ENCODE measurements around the gene SKAP1.
"Not testable (repeated sequence)": the region's sequence is repeated elsewhere in the genome, so short reads cannot be mapped to it uniquely, and the experiment has no call there.

The SKAP1 gene

DNA sequence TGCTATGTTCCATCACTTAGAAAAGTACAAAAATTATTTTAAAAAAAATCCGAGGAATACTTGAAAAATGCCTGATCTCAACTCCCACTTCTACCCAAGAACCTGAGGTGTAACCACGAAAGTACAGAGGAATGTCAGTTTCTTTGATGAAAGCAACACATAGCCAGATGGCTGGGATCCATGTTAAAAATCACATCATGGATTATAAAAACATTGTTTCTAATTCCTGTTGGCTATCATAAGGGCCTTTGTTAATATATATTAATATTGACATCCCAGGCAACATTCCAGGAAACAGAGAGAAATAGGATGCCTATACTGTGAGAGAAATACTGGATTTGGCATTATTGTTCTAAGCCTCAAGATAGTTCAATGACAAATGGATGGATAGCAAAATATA is 115.3 kb downstream of the SKAP1 start:
- no peak for DNase-seq

DNA sequence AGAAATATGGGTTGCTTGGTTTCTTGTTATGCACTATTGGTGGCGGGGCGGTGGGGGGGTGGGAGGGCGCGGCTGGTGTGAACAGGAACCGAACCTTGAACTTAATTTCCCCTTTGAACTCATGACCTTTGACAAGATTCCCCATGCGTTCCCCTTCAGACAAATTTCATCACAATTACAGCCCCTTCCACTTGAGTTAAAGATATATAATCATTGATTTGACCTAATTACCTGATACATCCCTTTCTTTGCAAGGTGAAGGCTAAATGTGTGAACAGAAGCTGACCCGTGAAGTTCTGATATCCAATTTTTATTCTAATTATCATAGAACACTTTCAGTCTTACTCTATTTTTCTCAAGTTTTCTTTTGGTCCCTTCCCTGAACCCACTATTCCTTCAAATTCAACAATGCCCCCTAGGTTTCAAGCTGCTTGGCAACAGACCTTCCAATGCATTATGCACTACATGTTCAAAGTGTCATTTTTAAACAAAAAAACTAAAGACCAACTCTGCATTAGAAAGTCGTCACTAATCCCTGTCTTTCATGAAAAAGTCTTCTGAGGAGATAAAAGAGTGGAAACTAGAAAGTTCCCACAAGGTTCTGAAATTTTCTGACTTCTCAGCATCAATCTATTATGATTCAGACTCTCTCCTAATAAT is 116.8 kb downstream of the SKAP1 start:
- no peak for DNase-seq

DNA sequence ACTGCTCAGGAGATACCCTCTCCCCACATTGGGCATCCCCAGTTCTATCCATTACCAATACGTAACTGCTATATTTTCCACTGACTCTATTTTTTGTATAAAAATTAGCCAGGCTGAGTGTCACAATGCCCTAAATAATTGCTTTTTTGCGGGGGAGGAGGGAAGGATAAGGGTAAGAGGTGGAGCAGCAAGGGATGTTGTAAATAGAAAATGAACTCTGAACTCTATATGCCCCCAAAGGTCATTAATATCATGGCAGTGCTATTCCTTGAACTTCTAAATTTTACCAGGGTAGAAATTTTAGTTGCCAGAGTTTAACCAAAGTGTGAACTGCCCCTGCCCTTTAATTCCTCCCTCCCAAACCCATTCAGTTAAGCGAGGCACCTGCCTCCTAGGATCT is 118.7 kb downstream of the SKAP1 start:
- DNase-seq: no peak

DNA sequence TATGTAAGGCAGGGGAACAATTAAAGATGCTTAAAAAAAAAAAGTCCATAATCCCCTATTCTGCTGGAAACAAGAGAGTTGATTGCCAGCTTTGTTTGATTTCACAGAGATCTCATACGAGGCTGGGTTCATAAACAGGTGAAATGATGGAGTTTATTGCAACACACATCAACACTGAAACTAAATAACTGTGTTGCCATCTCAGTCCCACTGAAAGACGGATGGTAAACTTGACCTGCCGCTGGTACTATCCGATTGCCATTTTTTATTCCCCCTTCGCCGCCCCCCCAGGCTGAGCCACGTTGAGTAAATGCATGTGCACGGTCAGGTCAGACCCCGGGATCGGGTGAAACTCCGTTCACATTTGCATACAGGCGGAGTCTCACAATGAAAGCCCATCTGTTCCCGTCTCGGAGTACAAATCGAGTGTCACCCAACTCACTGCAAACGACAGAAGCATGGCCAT is 119.2 kb downstream of the SKAP1 start:
- DNase-seq: no peak

DNA sequence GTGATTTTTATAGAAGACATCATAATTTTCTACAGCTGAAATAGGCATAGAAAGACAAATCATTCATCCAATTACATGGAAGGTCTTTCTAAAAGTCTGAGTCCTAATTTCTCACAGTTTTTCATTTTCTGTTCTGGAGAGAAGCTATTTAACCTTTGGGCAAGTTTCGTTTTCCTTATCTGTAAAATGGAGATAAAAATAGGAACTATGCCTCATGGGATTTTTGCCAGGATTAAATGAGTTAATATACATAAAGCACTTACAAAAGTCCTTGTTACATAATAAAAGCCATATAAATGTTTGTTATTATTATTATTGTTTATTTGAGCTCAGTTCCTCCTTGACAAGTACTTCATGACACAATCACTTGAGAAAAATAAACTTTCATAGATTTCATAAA is 121.4 kb downstream of the SKAP1 start:
- DNase-seq: no peak

DNA sequence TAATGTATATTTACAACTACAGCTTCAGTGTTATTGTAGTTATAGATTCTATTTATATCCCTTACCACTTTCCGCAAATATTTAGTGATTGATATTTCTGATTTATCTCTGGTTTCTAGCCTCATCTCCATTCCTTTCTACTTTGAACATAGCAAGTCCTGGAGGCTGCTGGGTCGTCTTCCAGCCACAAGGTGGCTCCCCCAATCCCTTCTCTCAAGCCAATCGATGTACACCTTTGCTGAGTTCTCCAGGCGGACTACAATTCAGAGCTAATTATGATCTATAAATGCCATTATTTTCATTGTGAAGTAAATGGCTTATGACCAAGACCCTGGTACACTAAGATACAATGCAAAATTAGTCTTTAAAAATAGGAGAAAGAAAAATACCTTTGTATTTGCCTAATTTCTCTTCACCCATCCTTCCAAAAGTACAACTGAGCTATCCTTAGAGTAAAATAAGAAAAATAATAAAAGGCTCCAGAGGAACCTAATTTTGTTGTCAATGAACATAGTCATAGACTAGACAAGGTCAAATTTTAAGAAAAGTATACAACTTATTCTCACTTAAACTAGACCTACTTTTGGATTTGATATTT is 122.1 kb downstream of the SKAP1 start:
- no peak for DNase-seq

DNA sequence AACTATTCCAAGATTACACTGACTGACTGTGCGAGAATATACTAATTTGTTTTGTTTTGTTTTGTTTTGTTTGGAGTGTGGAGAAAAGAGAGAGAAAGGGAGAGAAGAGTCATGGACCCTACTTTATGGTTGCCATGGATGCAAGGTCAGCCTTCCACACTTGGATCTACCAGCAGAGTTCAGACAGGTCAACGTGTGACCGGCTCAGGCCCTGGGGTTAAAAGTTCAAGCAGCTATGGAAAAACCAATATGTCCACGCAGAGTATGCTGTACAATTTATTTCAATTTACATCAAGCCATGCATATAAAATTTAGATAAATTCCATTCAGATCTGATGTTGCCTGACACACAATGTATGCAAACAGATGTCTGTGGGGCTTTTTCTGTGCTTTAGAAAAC is 122.8 kb downstream of the SKAP1 start:
- DNase-seq: no peak

DNA sequence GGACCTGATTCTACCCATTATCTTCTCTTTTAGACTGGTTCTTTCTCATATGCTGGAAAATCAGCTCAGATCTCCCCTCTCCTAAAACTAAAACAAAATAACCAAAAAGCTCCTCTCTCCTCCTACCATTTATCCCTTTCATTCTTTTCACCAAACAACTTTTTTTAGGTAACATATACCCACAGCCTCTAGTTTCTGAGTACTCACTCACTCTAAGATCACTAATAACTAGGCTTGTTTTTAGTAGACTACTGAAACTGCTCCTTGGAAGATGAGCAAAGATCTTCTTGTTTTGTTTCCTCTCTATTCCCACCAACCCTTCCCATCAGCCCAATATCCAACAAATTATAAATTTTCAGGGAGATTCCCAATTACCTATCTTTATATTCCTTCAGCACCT is 129.0 kb downstream of the SKAP1 start:
- DNase-seq: no peak

DNA sequence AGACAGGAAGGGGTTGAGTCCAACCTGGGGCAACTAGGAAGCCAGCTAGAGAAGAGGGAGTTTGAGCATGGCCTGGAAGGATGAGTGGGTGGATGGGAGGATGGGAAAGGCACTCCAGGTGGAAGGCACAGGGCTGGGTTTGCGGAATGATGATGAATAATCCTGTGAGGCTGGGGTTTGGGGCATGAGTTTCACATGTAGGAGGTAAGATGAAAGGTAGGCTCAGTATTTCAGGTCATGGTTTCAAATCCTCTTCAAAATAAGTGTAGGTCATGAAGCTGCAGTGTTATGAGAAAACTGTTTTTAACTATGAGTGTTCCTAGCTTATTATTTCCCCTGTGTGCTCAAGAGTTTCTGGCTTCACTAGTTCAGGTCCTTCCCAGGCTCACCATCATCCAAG is 130.3 kb downstream of the SKAP1 start:
- no peak for DNase-seq

DNA sequence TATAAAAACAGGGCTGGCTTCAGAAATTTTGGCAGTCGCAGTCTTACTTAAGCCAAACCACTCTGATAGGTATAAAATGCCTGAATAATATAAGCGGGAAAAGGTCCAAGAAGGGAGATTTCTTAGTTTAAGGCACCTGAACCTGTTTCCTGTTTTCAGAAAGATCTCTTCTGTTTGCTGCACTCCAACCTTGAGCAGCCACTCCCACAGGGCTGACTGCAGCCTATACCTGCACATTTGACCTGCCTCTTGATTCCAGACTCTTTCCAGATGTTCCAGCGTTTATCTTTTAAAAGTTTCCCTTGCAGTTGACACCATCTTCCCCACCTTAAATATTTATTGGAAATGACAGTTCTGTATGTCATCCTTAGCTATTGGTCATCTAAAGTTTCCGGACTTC is 132.2 kb downstream of the SKAP1 start:
- no peak for DNase-seq

DNA sequence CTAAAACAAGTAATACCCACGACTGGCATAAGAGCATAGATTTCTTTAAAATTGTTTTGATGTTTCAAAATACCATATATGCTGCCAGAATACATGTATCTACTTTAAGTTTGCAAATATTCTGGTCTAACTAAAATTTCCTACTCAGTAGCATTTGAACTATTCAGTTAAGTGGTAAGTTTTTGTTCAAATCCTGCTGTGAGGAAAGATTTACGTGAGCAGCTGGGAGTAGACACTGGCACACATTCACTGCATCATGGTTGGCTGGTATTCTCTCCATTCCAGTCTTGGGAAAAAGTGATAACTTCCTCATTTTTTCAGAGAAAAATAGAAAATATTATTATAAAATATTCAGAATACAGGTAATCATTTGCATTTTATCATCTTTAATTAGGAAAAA is 133.6 kb downstream of the SKAP1 start:
- no peak for DNase-seq

DNA sequence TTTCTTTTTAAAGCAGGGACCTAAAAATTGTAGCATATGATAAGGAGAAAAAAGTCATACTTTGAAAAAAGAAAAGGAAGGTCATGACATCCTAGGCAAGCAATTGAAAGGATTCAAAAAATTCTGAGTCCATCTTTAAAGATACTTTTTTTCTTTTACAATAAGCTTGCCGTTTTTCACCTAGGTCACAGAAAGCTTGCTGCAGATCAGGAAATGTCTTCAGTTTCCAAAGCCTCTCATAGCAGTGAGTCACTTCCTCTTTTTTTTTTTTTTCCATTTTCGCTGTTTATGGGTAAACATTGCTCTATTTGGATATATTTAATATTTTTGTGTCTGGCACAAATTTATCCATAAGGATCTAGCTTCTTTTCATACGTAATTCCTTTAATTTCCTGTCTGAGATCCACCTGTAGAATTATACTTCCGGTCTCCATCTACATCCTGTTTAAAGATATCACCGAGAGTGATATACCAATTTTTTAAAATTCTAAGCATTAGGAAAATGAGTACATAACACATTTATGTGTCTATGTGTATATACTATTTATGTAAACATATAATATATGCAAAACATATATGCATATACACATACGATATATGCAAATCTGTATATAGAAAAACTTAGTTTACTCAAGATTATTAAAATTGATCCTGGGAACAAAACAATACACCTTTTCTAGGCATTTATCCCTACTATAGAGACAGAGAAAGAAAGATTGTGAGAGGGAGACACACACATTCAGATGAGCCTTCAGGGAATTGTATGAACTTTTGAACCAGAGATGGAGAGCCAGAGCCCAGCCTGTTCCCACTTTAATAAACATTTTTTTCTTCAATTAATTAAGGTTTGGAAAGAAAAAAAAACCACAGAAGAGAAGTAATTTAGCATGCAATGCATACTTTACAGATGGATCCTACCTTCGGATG is 134.4 kb downstream of the SKAP1 start:
- DNase-seq: no peak

DNA sequence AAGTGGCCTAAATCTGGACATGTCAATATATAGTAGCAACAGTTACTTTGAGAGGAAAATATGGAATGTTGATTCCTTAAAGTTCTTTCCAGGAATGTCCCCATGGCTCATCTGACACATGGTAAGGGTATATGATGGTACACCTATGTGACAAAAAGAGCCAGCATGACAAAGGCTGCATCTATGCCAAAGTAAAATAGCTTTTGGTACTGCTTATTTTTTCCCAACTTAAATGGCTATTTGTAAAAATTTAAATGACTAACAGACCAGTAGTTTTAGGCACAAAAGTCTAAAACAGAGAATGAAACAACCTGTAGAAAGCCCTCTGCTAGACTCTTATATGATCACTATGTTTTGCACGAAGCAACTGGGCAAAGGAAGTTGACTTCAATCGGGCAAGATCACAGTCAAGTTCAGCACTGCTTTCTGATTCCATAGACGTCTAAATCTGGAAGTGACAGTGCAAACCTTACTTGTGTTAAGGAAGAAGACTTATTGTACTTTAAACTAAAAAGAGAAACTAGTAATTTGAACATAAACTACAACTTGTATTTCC is 135.1 kb downstream of the SKAP1 start:
- no peak for DNase-seq

DNA sequence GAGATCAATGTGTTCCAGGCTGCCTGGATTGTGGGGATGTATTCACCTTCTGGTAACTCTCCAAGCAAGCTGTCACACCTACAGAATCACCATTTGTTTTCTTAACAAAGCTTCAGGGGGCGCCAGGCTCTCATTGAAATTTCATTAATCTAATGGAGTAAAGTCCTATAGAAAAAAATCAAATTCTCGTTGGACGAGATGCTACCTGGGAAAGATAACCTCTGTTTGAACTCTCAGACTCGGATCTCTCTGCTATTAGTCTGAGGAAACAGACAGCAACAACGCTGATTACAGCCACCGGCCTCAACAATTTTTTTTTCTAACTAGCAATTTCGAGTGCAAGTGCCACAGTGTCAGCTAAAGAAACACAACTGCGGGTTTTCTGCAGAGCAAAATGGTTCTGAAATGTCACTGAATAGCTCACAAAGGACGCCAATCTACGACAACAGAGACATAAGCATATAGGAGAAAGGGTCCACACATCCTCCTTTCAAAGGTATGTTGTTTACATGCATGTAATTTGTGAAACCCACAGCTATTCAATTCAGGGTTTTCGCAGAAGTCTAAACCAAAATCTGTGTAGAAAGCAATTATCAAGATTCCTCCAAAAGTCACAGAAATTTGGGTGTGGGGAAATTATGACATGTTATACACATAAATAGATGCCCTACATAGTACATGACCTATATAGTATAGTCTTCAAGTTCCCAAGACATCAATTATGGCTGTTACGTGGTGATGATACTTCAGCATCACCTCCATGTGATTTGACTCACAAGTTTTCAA is 135.8 kb downstream of the SKAP1 start:
- DNase-seq: no peak

DNA sequence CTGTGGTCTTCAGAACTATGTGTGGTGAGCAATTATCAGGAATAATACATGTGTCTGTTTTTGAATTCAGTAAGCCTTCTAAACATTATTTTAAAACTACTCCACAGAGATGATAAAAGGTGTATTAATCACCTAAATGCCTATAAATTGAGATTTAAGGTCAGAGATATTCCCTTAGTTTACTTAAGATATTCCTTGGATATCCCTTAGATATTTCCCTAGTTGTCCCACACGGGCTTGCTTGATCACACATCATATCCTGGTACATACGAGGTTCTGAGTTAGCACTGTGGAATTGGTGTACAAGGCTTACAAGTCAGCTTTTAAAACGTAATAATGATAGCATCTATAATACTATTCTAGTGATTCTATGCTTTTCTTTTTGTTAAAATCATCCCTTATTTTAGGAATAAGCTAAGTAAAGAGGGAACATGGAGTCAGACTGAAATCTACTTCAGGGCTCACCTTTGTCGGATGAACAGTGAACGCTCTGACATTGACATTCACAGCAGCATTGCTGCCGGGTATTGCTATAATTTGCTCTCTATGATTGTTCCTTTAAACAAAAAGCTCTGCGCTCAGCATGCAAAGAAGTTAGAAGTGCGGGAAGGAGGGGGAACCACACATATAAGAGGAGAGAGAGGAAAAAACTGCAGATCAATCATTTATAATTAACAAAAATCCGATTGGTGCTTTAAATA is 136.5 kb downstream of the SKAP1 start:
- DNase-seq: no peak

DNA sequence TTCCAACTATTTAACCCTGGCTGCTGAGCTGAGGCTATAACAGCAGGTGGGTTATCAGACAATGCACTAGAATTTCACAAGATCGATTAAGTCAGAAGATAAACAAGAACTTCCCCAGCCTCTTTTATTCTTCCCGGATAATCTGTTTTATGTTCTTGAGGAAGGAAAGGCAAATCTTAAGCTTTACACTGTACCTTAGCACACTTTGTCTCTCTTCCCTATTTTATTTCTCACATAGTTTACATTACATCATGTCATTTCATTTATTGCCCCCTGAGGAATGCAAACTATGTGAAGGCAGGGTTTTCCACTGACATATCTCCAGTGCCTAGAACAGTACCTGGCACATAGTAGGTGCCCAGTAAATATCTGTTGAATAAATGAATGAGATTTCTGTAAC is 139.6 kb downstream of the SKAP1 start:
- no peak for DNase-seq

DNA sequence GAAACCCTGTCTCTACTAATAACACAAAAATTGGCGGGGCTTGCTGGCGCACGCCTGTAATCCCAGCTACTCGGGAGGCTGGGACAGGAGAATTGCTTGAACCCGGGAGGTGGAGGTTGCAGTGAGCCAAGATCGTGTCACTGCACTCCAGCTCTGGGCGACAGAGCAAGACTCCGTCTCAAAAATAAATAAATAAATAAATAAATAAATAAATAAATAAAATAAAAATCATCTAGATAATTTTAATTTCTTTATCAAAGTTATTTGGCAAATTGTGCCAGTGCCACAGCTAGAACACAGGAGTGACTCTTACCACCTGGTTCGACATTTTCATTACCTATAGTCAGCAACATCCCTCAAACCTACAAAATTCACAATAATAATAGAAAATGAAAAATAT is 143.1 kb downstream of the SKAP1 start:
- not testable (repeated sequence) for DNase-seq

DNA sequence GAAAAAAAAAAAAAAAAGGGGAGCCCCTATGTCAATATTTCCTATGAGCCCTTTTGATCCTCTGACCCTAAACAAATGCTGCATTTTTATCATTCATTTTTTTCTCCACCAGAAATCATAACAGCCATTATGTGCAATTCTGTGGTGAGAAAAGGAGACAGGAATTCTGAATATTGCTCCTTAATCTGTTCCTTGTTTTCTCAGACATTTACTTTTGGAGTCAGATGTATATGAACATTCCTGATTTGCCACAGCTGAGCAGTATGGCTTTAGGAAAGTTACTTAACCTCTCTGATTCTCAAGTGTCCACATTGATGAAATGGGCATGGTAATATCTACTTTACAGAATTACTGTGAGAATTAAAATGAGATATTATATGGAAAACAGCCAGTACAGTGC is 144.4 kb downstream of the SKAP1 start:
- DNase-seq: no peak

DNA sequence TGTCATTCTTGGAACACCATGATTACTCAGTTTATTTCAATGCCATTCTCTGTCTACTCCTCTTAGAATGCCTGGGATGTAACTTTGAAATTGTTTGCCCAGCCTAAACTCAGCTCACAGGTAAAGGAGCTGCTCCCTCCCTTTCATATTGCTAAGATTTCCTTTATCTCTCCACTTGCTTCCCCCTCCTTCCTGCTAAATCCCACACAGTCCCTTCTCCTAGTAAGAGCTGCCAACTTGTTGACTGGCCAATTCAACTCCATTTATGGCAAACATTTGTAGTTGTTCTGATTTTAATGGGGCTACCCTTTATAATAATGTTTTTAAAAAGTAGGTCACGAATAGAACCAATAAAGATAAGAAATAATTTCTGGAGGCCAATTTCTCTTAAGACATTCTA is 146.1 kb downstream of the SKAP1 start:
- DNase-seq: no peak

DNA sequence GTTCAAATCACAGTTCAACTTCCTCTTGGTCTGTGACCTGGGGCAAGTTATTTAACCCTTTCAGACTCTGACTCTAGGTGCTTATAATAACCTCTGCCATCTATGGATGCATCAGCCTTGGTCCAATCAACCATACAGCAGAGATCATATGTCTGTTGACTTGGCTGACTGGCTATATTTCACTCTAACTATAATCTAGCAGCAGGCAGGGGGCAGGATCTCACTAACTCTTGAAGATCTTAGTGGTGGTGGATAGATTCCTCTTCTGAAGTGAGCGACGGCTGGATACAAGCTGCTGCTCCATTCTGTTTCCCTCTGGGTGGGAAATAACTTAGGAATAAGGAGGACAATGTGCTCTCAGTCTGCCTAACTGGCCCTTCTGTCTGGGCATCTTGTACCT is 146.6 kb downstream of the SKAP1 start:
- no peak for DNase-seq

DNA sequence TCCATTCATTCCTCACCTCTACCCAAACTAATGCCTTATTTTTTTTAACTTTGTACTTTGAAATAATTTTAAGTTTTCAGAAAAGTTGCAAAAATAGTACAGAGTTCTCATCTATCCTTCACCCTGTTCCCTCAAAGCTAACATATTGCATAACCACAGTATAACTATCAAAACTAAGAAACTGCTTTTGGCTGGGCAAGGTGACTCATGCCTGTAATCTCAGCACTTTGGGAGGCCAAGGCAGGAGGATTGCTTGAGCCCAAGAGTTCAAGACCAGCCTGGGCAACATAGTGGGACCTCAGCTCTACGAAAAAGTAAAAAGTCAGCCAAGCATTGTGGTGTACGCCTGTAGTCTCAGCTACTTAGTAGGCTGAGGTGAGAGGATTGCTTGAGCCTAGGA is 147.7 kb downstream of the SKAP1 start:
- no peak for DNase-seq

Data from cortex of kidney (tissue), 1 donor.